Peyer's patch (tissue), 4 donors: Measurements from ENCODE around the gene FST.

Experiments
- CTCF ChIP-seq, 6 experiments: fragments of 450-650 bp in 4 of 6; fragments of 200-600 bp in 2 of 6; sonication (generic) in 1 of 6; IDR thresholded peaks; one replicate each; pipeline ENCODE4 v1.5.1; 2017 to 2019; ENCODE audit warnings: antibody characterized with exemption in 6 of 6, mild to moderate bottlenecking in 3 of 6, moderate library complexity in 1 of 6
- POLR2A ChIP-seq, 2 donors: fragments of 450-650 bp; IDR thresholded peaks; one replicate each; pipeline ENCODE4 v1.5.1; 2017; ENCODE audit warnings: antibody characterized with exemption in 2 of 2, mild to moderate bottlenecking in 2 of 2, moderate library complexity in 2 of 2

- TF ChIP-seq CTCF (IDR thresholded peaks at IDR 0.05) (no peak), POLR2A (IDR thresholded peaks at IDR 0.05) (no peak)
These were observed 8.2 kb upstream of the FST start for GRCh38 chr5:53472279-53472678.
